Fibroblast of upper back skin (primary cell): ENCODE data around the gene SLC26A11.
"Not testable (repeated sequence)": the region's sequence is repeated elsewhere in the genome, so short reads cannot be mapped to it uniquely, and the experiment has no call there.

Source experiments
- DNase-seq: peaks from one replicate; pipeline ENCODE4 v3.0.0-alpha.2; 2013

SLC26A11 gene

GRCh38 chr17:80219013-80219762, 1.0 kb upstream of the SLC26A11 start:
- DNase-seq: peak; percentile 82

- no peak for DNase-seq
These were observed 519 bp upstream of the SLC26A11 start for GRCh38 chr17:80219763-80220053.

DNA sequence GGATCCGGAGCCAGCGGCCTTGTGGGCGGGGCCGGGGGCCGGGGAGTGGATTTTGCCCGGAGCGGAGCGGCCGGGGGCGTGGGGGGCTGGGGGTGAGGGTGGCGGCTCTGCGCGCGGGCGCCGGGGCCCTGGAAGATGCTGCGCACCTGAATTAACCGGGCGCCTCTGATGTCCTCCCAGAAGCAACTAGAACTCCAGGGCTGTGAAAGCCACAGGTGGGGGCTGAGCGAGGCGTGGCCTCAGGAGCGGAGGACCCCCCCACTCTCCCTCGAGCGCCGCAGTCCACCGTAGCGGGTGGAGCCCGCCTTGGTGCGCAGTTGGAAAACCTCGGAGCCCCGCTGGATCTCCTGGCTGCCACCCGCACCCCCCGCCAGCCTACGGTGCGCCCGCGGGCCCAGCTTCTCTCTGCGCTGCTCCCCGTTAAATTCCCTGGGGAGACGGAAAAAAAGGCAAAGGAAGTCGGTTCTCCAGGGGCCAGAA, 549 bp downstream of the SLC26A11 start:
- DNase-seq: no peak

DNA sequence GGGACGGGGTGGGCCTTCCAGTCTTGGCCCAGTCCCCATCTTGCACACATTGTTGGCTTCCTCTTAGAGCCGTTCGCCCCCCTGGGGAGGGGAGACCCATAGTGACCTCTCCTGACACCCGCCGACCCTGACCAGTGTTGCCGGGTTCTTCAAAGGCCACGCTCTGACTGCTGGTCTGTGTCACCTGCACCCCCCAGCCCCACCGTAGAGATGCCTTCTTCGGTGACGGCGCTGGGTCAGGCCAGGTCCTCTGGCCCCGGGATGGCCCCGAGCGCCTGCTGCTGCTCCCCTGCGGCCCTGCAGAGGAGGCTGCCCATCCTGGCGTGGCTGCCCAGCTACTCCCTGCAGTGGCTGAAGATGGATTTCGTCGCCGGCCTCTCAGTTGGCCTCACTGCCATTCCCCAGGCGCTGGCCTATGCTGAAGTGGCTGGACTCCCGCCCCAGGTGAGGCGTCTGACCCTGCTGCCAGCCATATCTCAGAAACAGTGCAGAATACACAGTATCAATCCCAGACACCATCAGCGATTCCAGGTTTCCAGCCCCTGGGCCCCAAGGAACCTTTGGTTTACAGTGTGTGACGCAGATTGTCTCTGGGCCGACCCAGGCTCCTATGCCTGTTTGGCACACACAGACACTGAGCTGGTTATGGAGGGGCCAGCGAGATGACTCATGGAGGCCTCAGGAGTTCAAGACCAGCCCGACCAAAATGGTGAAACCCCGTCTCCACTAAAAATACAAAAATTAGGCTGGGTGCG, 1.3 kb downstream of the SLC26A11 start:
- no peak for DNase-seq

- DNase-seq: no peak
These were observed 2.3 kb downstream of the SLC26A11 start for GRCh38 chr17:80222376-80223141.

- no peak for DNase-seq
These were observed 3.1 kb downstream of the SLC26A11 start for GRCh38 chr17:80223142-80223815.

DNA sequence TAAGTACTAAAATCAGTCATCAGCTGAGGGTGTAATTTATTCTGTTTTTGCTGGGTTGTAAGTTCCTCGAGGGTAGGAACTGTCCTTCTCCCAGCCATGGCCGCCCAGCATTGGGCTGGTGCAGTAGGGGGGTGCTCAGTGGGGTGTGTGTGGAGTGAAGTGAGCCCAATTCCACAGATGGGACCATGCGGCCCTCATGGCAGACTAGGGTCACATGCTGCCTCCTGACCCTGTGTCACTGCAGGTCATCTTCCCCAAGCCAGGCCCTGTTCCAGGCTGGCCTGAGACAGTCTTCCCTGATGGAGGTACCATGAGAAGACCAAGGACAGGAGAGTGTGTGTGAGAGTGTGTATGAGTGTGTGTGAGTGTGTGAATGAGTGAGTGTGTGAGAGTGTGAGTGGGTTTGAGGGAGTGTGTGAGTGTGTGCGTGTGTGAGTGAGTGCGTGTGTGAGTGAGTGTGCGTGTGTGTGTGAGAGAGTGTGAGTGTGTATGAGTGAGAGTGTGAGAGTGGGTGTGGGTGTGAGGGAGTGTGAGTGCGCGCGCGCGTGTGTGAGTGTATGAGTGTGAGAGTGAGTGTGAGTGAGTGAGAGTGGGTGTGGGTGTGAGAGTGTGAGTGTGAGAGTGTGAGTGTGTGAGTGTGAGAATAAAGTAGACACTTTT, 3.7 kb downstream of the SLC26A11 start:
- DNase-seq: no peak

DNA sequence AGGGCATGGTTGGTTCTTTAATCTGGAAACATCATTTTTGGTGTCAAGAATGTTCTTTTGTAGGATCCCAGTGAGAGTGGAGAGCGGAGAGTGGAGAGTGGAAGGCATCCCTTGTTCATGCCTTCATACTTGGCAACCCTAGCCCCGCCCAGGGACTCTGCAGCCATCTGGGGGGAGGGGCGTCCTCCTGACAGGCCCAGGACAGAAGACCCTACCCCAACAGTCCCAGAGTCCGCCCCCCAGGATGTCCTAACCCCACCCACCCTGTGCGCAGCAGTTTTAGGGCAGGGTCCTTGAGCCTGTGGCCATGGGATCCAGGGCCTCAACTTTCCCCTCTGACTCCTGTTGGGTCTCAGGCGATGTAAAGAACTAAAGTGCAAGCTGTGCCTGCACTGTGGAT, 4.5 kb downstream of the SLC26A11 start:
- no peak for DNase-seq

GRCh38 chr17:80225230-80225629, 5.0 kb downstream of the SLC26A11 start:
- no peak for DNase-seq

- DNase-seq: no peak
These were observed 6.9 kb downstream of the SLC26A11 start for GRCh38 chr17:80227156-80227555.

GRCh38 chr17:80227666-80228065, 7.4 kb downstream of the SLC26A11 start:
- no peak for DNase-seq

DNA sequence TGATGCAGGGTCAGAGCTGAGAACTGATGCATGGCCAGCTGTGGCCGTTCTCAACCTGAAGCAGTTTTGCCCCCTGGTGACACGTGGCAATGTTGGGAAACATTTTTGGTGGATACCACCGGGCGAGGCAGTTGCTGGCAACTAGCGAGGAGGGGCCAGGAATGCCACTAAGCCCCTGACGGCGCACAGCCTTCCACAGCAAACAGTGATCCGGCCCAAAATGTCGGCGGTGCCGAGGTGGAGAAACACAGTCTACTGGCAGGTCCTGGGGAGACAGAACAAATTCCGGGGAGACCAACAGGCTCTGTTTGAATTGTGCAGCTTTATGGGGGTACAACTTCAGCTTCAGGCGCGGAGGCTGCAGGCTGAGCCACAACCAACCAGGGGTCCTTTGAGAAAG, 8.2 kb downstream of the SLC26A11 start:
- no peak for DNase-seq

DNA sequence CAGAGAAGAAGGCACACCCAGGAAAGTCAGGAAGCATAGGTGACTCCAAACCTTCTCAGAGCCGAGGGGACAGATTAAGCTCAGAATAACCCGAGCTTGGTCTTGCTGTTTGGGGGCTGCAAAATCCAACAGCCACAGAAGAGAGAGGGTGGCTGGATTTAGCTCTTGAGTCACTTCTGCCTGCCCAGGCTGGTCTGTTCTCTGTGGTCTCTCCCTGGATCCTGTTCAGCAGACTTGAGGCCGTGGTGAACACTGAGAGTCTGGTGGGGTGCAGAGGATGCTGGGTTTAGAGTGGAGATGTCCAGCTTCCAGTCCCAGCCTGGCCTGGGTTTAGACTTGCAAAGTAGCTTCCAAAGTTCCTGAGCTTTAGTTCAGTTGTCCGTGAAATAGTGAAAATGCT, 8.8 kb downstream of the SLC26A11 start:
- DNase-seq: no peak

- DNase-seq: no peak
These were observed 12.2 kb downstream of the SLC26A11 start for GRCh38 chr17:80232438-80232837.

DNA sequence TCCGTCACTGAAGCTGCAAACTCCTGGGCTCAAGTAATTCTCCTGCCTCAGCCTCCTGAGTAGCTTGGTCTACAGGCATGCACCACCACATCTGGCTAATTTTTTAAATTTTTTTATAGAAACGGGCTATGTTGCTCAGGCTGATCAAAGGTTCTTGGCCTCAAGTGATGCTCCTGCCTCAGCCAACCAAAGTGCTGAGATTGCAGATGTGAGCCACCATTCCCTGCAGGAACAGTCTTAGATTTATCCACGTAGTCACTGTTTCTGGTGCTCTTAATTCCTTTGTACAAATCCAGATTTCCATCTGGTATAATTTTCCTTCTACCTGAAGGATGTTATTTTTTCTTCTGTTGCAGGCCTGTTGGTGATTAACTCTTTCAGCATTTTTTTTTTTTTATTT, 13.0 kb downstream of the SLC26A11 start:
- no peak for DNase-seq

DNA sequence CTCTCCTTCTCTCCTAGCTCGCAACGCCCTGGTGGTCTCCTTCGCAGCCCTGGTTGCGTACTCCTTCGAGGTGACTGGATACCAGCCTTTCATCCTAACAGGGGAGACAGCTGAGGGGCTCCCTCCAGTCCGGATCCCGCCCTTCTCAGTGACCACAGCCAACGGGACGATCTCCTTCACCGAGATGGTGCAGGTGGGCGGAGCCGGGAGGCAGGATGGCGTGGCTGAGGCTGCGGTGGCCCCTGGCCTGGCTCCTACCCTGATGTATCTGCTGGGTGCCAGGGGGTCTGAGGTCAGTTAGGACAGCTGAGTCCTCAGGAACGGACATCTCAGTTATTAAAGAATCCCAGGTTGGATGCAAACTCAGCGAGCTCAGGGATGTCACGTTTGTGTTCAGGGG, 16.7 kb downstream of the SLC26A11 start:
- DNase-seq: no peak

GRCh38 chr17:80237386-80237785, 17.2 kb downstream of the SLC26A11 start:
- no peak for DNase-seq

DNA sequence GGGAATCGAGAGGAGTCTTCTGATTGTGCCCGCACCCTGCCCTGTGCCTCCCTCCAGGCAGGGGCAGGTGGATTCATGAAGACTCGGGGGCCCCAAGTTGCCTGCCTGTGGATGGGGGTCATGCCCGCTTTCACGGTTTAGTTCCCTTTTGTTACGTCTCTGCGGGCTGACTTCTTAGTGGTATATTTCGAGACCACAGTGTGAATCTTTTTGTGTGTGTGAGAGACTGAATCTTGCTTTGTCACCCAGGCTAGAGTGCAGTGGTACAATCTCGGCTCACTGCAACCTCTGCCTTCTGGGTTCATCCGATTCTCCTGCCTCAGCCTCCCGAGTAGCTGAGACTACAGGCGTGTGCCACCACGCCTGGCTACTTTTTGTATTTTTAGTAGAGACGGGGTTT, 22.3 kb downstream of the SLC26A11 start:
- no peak for DNase-seq

DNA sequence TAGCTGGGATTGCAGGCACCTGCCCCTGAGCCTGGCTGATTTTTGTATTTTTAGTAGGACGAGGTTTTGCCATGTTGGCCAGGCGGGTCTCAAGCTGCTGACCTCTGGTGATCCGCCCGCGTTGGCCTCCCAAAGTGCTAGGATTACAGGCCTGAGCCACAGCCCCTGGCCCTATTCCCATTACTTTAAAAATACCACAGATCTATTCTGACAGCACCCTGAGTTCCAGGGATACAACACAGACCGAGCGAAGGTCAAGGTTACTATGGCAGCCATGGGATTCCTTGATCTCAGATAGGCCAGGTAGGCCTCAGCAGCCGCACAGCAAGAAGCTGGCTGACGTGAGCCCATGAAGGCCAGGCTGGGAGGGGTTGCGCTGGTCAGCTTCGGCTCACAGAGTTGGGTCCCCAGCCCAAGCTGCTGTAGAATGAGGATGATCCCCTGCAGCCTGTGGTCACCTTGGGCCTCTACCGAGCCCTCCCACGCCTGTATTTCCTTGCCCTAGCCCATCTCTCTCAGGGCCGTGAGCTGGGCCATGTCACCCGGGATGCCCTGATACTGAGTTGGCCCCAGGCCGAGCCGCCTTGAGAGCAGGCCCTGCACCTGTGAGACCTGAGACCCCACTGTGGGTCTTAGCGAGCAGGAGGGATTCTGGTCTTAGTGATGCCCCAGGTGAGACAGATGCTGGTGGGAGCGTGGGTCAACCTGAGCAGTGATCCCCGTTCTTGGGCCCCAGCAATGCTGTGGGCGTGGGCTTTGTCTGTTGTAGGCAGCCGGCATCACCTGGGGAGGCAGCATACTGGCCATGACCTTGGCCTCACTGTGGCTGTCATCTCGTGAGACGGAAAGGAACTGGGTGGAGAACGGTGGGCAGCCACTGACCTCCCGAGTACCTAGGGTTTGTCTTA, 23.6 kb downstream of the SLC26A11 start:
- DNase-seq: no peak

DNA sequence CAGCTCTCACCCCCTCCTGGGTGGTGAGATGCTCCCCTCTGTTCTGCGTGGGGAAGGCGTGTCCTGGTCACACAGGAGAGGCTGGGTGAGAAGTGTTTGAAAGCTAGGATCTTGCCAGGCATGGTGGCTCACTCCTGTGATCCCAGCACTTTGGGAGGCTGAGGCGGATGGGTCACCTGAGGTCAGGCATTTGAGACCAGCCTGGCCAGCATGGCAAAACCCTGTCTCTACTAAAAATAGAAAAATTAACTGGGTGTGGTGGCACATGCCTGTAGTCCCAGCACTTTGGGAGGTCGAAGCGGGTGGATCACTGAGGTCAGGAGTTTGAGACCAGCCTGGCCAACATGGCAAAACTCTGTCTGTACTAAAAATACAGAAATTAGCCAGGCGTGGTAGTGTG, 24.2 kb downstream of the SLC26A11 start:
- not testable (repeated sequence) for DNase-seq

GRCh38 chr17:80244871-80245509, 24.8 kb downstream of the SLC26A11 start:
- no peak for DNase-seq
